Adrenal gland (tissue), 12 donors: ENCODE measurements around the gene SPATA33. TPM values are rescaled to one million over a fixed set of nuclear protein-coding genes. Genes with fewer than 3 reads are reported as not detected.

Experiments used
- DNase-seq, 7 donors: peaks; one replicate each; pipeline ENCODE4 v3.0.0-alpha.2; 2019 to 2020
- H3K27ac ChIP-seq, 5 donors: fragments of 200-600 bp; sonication (generic) in 4 of 5; 1 replicate in 3 of 5; 2 replicates in 2 of 5; pipeline versions ENCODE4 v1.5.1 to v1.8.0; 2016 to 2020; ENCODE audit warnings: mild to moderate bottlenecking in 1 of 5
- H3K27me3 ChIP-seq: fragments of 200-600 bp; 2 replicates; pipeline ENCODE4 v1.8.0; 2021
- H3K36me3 ChIP-seq, 2 donors: fragments of 200-600 bp; replicated peaks in 1 of 2; 1 replicate in 1 of 2; 2 replicates in 1 of 2; pipeline versions ENCODE4 v1.5.1 to v1.8.0; 2018 to 2022
- H3K4me1 ChIP-seq, 2 donors: fragments of 200-600 bp; replicated peaks in 1 of 2; 1 replicate in 1 of 2; 2 replicates in 1 of 2; pipeline versions ENCODE4 v1.5.1 to v1.8.0; 2018 to 2021
- H3K4me3 ChIP-seq, 4 donors: fragments of 200-600 bp; sonication (generic) in 3 of 4; one replicate each; pipeline ENCODE4 v1.5.1; 2016 to 2018
- H3K9me3 ChIP-seq, 3 donors: fragments of 200-600 bp; sonication (generic) in 1 of 3; replicated peaks in 1 of 3; 1 replicate in 2 of 3; 2 replicates in 1 of 3; pipeline versions ENCODE4 v1.5.1 to v1.8.0; 2016 to 2021
- CTCF ChIP-seq, 6 experiments: fragments of 450-650 bp in 4 of 6; fragments of 200-600 bp in 2 of 6; sonication (generic) in 1 of 6; IDR thresholded peaks; 1 replicate in 5 of 6; 2 replicates in 1 of 6; pipeline versions ENCODE4 v1.5.1 to v1.8.0; 2016 to 2021; ENCODE audit warnings: antibody characterized with exemption in 6 of 6, mild to moderate bottlenecking in 2 of 6, moderate library complexity in 1 of 6
- POLR2A ChIP-seq, 2 donors: fragments of 450-650 bp; IDR thresholded peaks; one replicate each; pipeline ENCODE4 v1.6.1; 2017; ENCODE audit warnings: antibody characterized with exemption in 2 of 2, mild to moderate bottlenecking in 2 of 2, moderate library complexity in 1 of 2
- WGBS, 4 donors: extraction: QIAGEN DNeasy Blood & Tissue Kit in 2 of 4; methylation state at CpG; one replicate each; pipeline versions ENCODE4 v1.1.5 to v1.1.7; 2013 to 2017; 5-methylcytosine and 5-hydroxymethylcytosine counted together
- intact Hi-C, 2 donors: fragments of 100-400 bp; cut with DNase I; formaldehyde crosslinking; loops; one replicate each; pipeline versions ENCODE4 v1.14.1 to v1.15.0; 2022 to 2023
- polyA plus RNA-seq, 3 donors: library from polyadenylated mRNA; stranded (reverse); fragments of 200-250 nt in 2 of 3; fragments of 350-450 nt in 1 of 3; fragmentation: Illumina TruSeq in 1 of 3; extraction: RNeasy Lipid Tissue Mini Kit (QIAGEN cat#74804) in 1 of 3; gene quantifications; one replicate each; pipeline ENCODE4 v1.2.3, GENCODE V29; 2013 to 2014
- total RNA-seq, 9 donors: library from RNA; depleted of rRNA in 4 of 9; stranded (reverse); fragments of >200 nt in 4 of 9; fragments of 120-200 nt in 1 of 9; fragmentation: NEBNext Ultra II Directional in 1 of 9; extraction: Animal tissue kit (Norgen Biotek cat#: 25700) in 1 of 9; gene quantifications; one replicate each; pipeline versions ENCODE4 v1.1.0 to v1.2.4, GENCODE V29; 2013 to 2023
- donor health status: healthy with polysubstance abuse.
- donor health status: Bipolar disorder and iron deficiency.
- donor health status: DM: yes; HTN: yes; CAD: no.
- donor health status: DM: no; HTN: no; CAD: no.
- donor health status: DM: no; HTN: no; CAD: no.
- donor health status: DM: yes; HTN: yes; CAD: no.

The SPATA33 gene
- total and polyA plus RNA-seq, 12 donors = 1.9 to 13.5 (median 4.8) TPM

GRCh38 chr16:89711601-89712273 is 54.1 kb downstream of the SPATA33 start:
- TF ChIP-seq CTCF (IDR thresholded peaks at IDR 0.05) = no peak
- TF ChIP-seq POLR2A (IDR thresholded peaks at IDR 0.05) = no peak
- no peaks in the 10 kb centered on the region for H3K36me3 ChIP-seq
- no peaks in the 10 kb centered on the region for H3K27me3 ChIP-seq
- no peak overlapping the region for H3K27ac ChIP-seq
- no peaks in the 10 kb centered on the region for H3K9me3 ChIP-seq
- 1 to 10% (median 3%) methylated on average over 2 to 48 of the region's 48 CpGs; no CpG with 5 or more reads in 1 of the 4 donors for WGBS, 4 donors
- intact Hi-C loops = no loop called here
- DNase-seq = peak in 4 of 7 donors; percentile 59 to 73 (median 70)
- H3K4me3 ChIP-seq = peak overlapping the region in 1 of 4 donors; percentile 51
- H3K4me1 ChIP-seq = peaks cover 6 to 11% of the 10 kb centered on the region in 2 donors

GRCh38 chr16:89712274-89712781 is 54.7 kb downstream of the SPATA33 start:
- no peak for TF ChIP-seq POLR2A (IDR thresholded peaks at IDR 0.05)
- TF ChIP-seq CTCF (IDR thresholded peaks at IDR 0.05) = no peak
- no peak overlapping the region for H3K27ac ChIP-seq
- peaks cover 6 to 11% of the 10 kb centered on the region in 2 donors for H3K4me1 ChIP-seq
- H3K9me3 ChIP-seq = no peaks in the 10 kb centered on the region
- 10 to 31% (median 22%) methylated on average over 10 to 22 of the region's 22 CpGs for WGBS, 4 donors
- no peaks in the 10 kb centered on the region for H3K36me3 ChIP-seq
- peak overlapping the region in 1 of 4 donors; percentile 51 for H3K4me3 ChIP-seq
- intact Hi-C loops = no loop called here
- H3K27me3 ChIP-seq = no peaks in the 10 kb centered on the region
- peak in 1 of 7 donors; percentile 31 for DNase-seq

DNA sequence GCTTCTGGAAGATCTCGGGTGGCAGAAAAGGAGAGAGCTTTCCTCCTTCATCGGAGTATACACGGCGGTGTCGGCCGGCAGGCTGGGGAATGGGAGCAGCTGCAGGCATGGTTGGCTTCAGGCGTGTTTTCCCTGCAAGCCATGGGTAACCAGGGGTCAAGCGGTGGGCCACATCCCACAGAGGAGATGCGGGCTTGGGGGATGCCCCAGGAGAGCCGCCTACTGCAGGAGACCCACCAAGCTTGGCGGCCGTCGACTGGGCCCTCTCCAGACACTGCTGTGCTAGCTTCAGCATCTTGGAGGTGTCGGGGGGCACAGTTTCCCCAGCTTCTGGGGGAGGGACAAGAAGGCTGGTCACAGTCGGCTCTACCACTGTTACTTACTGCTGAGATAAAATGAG is 58.9 kb downstream of the SPATA33 start:
- Histone ChIP-seq H3K4me1 (peaks cover 21 to 28% of the 10 kb centered on the region in 2 donors), H3K27ac (no peak overlapping the region), H3K27me3 (no peaks in the 10 kb centered on the region), H3K36me3 (no peaks in the 10 kb centered on the region), H3K9me3 (no peaks in the 10 kb centered on the region), H3K4me3 (no peak overlapping the region)
- intact Hi-C loops = no loop called here
- DNase-seq = no peak
- no peak for TF ChIP-seq CTCF (IDR thresholded peaks at IDR 0.05)
- no peak for TF ChIP-seq POLR2A (IDR thresholded peaks at IDR 0.05)
- WGBS, 4 donors = 84 to 92% (median 88%) methylated on average over 9 to 15 of the region's 15 CpGs

DNA sequence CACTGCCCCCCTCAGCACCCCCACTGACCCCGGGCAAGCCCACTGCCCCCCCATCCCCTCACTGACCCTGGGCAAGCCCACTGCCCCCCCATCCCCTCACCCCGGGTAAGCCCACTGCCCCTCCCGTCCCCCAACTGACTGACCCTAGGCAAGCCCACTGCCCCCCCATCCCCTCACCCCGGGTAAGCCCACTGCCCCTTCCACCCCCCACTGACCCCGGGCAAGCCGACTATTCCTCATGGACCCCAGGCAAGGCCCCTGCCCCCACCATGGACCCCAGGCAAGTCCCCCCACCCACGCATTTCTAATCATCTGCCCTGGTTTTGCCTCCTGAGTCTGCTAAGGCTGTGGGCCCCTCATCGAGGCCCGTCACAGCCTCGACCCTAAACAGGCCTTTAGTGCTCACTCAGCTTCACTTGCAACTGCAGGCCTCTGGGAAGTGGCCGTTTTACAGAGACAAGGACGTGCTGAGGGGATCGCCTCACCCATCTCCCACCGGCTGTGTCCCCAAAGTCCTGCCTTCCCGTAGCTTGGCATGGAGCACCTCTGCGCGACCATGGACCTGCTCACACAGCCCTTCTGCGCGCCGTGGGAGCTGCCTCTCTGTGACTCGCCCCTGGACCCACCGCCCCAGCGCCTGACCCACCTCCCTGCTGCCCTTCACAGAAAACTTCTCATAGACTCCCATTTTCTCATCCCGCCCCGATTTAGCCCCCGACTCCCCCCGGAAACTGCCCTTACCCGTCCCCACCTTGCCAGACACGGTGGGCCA is 59.5 kb downstream of the SPATA33 start:
- Histone ChIP-seq H3K27ac (no peak overlapping the region), H3K4me3 (no peak overlapping the region), H3K9me3 (no peaks in the 10 kb centered on the region), H3K36me3 (no peaks in the 10 kb centered on the region), H3K4me1 (peaks cover 16 to 22% of the 10 kb centered on the region in 2 donors), H3K27me3 (no peaks in the 10 kb centered on the region)
- TF ChIP-seq CTCF (IDR thresholded peaks at IDR 0.05) (no peak), POLR2A (IDR thresholded peaks at IDR 0.05) (no peak)
- intact Hi-C loops = no loop called here
- no peak for DNase-seq
- 84 to 90% (median 85%) methylated on average over 16 to 29 of the region's 29 CpGs for WGBS, 4 donors
